Measurements from ENCODE around the gene PPP3CB.

DNA sequence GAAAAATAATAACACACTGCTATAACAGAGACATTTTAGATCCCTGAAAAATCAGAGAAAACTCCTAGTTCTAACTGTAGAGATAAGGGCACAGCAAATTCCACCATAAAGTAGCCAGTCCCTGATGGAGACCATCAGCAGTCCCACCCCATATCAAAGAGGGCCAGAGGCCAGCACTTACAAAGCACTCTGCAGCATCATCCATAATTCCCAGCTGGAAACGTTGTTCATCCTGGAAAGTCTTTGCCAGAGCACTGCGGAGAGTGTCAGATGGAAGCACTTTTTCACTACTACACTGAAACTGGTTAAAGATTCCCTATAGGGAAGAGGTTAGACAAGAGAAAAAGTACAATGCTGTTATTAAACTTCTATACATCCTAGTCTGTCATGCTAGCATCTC is 49.5 kb upstream of the PPP3CB start:
- TF ChIP-seq ZNF274 (IDR thresholded peaks at IDR 0.05; ENCODE audit: low read depth, low read length) = no peak
- no peak for TF ChIP-seq YY1 (IDR thresholded peaks at IDR 0.05; ENCODE audit: insufficient read depth, insufficient read length)
- no peak for TF ChIP-seq SUZ12 (IDR thresholded peaks at IDR 0.05; ENCODE audit: extremely low read depth, insufficient read depth, insufficient read length)

All from NT2/D1 (cell line).